ENCODE measurements around the gene SSU72.
"Not testable (repeated sequence)": the region's sequence is repeated elsewhere in the genome, so short reads cannot be mapped to it uniquely, and the experiment has no call there.

Gene SSU72

GRCh38 chr1:1494311-1494710, 80.4 kb downstream of the SSU72 start:
- DNase-seq, result not testable (repeated sequence)

Measured in NCI-H2171 (cell line).